ENCODE results near the gene BEST1. TPM values are rescaled to one million over a fixed set of nuclear protein-coding genes. Genes with fewer than 3 reads are reported as not detected.

The BEST1 gene
- total and polyA plus RNA-seq, 2 of the 13 experiments (the other 11 are each of a cell fraction or from before 2014, with no cell fraction given) = 0.09 to 0.65 TPM

DNA sequence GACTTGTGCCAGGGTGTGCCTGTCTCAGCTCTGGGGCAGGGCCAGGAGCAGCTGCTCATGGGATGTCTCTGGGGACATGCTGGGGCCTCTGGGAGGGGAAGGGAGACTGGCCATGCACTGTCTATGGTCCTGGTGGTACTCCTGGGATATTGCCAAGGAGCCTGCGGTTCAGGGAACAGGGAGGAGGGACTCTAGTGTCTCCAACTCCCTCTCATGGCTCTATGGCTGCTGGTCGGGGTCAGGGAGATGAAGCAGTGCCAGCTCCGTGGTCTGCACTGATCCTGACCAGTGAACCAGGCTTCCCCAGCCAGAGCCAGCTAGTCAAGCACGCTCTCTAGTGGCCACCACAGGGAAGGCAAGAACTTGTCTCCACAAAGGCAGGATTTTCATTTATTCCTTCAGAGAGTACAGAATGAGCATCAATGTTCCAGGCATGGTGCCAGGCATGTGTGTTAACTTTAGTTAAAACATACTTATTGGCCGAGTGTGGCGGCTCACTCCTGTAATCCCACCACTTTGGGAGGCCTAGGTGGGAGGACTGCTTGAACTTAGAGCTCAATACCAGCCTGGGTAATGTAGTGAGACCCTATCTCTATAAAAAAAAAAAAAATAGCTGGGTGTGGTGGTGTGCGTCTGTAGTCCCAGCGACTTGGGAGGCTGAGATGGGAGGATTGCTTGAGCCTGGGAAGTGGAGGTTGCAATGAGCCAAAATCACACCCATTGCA, 2.5 kb upstream of the BEST1 start (continued):
- TF ChIP-seq GATAD2A (CRISPR knock-in tag; IDR thresholded peaks at IDR 0.05) (0 out of 2 replicates have a peak, but pooled peaks have one; percentile 20), ZNF460 (CRISPR knock-in tag; IDR thresholded peaks at IDR 0.05; ENCODE audit: borderline replicate concordance) (no peak), TCF12 (IDR thresholded peaks at IDR 0.05) (no peak), TCF12 (CRISPR knock-in tag; IDR thresholded peaks at IDR 0.05) (no peak), ZSCAN25 (CRISPR knock-in tag; IDR thresholded peaks at IDR 0.05) (no peak), ZSCAN21 (CRISPR knock-in tag; IDR thresholded peaks at IDR 0.05; ENCODE audit: borderline replicate concordance) (no peak), ATRX (CRISPR knock-in tag; IDR thresholded peaks at IDR 0.05; ENCODE audit: borderline replicate concordance) (no peak), PAF1 (CRISPR knock-in tag; IDR thresholded peaks at IDR 0.05) (no peak), CCDC6 (CRISPR knock-in tag; IDR thresholded peaks at IDR 0.05) (no peak), SRSF1 (optimal IDR thresholded peaks at IDR 0.05; ENCODE audit: low read depth, low read length) (no peak), ZNF552 (CRISPR knock-in tag; IDR thresholded peaks at IDR 0.05; ENCODE audit: borderline replicate concordance) (no peak), ZNF749 (CRISPR knock-in tag; IDR thresholded peaks at IDR 0.05; ENCODE audit: borderline replicate concordance) (no peak), DPF2 (CRISPR knock-in tag; IDR thresholded peaks at IDR 0.05; ENCODE audit: borderline replicate concordance, low read depth) (no peak), SRF (IDR thresholded peaks at IDR 0.05; ENCODE audit: low read depth, low read length) (no peak), ZBTB8A (CRISPR knock-in tag; IDR thresholded peaks at IDR 0.05; ENCODE audit: borderline replicate concordance, low read depth) (no peak), RBM22 (optimal IDR thresholded peaks at IDR 0.05; ENCODE audit: low read length) (no peak), ZNF878 (CRISPR knock-in tag; IDR thresholded peaks at IDR 0.05) (no peak), SP1 (IDR thresholded peaks at IDR 0.05) (no peak), SP1 (CRISPR knock-in tag; IDR thresholded peaks at IDR 0.05) (no peak), YEATS4 (CRISPR knock-in tag; IDR thresholded peaks at IDR 0.05; ENCODE audit: borderline replicate concordance) (no peak), ESRRA (CRISPR knock-in tag; IDR thresholded peaks at IDR 0.05; ENCODE audit: low read depth) (no peak), EEA1 (CRISPR knock-in tag; IDR thresholded peaks at IDR 0.05; ENCODE audit: borderline replicate concordance) (no peak), RBAK (CRISPR knock-in tag; IDR thresholded peaks at IDR 0.05) (no peak)
- TF ChIP-seq, protein P1, sequence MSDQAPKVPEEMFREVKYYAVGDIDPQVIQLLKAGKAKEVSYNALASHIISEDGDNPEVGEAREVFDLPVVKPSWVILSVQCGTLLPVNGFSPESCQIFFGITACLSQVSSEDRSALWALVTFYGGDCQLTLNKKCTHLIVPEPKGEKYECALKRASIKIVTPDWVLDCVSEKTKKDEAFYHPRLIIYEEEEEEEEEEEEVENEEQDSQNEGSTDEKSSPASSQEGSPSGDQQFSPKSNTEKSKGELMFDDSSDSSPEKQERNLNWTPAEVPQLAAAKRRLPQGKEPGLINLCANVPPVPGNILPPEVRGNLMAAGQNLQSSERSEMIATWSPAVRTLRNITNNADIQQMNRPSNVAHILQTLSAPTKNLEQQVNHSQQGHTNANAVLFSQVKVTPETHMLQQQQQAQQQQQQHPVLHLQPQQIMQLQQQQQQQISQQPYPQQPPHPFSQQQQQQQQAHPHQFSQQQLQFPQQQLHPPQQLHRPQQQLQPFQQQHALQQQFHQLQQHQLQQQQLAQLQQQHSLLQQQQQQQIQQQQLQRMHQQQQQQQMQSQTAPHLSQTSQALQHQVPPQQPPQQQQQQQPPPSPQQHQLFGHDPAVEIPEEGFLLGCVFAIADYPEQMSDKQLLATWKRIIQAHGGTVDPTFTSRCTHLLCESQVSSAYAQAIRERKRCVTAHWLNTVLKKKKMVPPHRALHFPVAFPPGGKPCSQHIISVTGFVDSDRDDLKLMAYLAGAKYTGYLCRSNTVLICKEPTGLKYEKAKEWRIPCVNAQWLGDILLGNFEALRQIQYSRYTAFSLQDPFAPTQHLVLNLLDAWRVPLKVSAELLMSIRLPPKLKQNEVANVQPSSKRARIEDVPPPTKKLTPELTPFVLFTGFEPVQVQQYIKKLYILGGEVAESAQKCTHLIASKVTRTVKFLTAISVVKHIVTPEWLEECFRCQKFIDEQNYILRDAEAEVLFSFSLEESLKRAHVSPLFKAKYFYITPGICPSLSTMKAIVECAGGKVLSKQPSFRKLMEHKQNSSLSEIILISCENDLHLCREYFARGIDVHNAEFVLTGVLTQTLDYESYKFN (CRISPR knock-in tag; conservative IDR thresholded peaks at IDR 0.05) = no peak
- TF ChIP-seq, protein P2, sequence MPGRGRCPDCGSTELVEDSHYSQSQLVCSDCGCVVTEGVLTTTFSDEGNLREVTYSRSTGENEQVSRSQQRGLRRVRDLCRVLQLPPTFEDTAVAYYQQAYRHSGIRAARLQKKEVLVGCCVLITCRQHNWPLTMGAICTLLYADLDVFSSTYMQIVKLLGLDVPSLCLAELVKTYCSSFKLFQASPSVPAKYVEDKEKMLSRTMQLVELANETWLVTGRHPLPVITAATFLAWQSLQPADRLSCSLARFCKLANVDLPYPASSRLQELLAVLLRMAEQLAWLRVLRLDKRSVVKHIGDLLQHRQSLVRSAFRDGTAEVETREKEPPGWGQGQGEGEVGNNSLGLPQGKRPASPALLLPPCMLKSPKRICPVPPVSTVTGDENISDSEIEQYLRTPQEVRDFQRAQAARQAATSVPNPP (CRISPR knock-in tag; IDR thresholded peaks at IDR 0.05) = no peak
- TF ChIP-seq, protein P3, sequence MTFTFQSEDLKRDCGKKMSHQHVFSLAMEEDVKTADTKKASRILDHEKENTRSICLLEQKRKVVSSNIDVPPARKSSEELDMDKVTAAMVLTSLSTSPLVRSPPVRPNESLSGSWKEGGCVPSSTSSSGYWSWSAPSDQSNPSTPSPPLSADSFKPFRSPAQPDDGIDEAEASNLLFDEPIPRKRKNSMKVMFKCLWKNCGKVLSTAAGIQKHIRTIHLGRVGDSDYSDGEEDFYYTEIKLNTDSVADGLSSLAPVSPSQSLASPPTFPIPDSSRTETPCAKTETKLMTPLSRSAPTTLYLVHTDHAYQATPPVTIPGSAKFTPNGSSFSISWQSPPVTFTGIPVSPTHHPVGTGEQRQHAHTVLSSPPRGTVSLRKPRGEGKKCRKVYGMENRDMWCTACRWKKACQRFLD (CRISPR knock-in tag; IDR thresholded peaks at IDR 0.05; ENCODE audit: borderline replicate concordance) = no peak
